HUES64 (cell line): Measurements from ENCODE around the gene ADAT1.

Experiments used
- H3K27ac ChIP-seq: 2 replicates; pipeline ENCODE4 v1.7.0; 2013; ENCODE audit warnings: low read depth, low read length, inconsistent platforms
- H3K27me3 ChIP-seq: 2 replicates; pipeline ENCODE4 v1.6.1; 2013; ENCODE audit warnings: mild to moderate bottlenecking, low read length; ENCODE audit not compliant: insufficient read depth
- H3K36me3 ChIP-seq: 2 replicates; pipeline ENCODE4 v1.6.1; 2013; ENCODE audit warnings: mild to moderate bottlenecking, low read length; ENCODE audit not compliant: insufficient read depth
- H3K4me1 ChIP-seq: 2 replicates; pipeline ENCODE4 v1.6.1; 2013; ENCODE audit warnings: mild to moderate bottlenecking, low read length, moderate library complexity; ENCODE audit not compliant: insufficient read depth
- H3K4me3 ChIP-seq: 2 replicates; pipeline ENCODE4 v1.5.1; 2013; ENCODE audit warnings: mild to moderate bottlenecking, low read length, moderate library complexity
- H3K9ac ChIP-seq: 2 replicates; pipeline ENCODE4 v1.6.1; 2013; ENCODE audit warnings: mild to moderate bottlenecking, low read depth, low read length
- H3K9me3 ChIP-seq: 2 replicates; pipeline ENCODE4 v1.6.1; 2013; ENCODE audit warnings: low read depth, low read length; ENCODE audit not compliant: insufficient read depth
- WGBS: fragments of 150-250, 120-280 bp; methylation state at CpG from one replicate; pipeline ENCODE4 v1.1.7; 2013; ENCODE audit warnings: missing lambda C conversion rate; 5-methylcytosine and 5-hydroxymethylcytosine counted together

Gene ADAT1

GRCh38 chr16:75618780-75619179 is 4.3 kb downstream of the ADAT1 start:
- no peak overlapping the region for H3K4me3 ChIP-seq
- no peak overlapping the region for H3K9ac ChIP-seq
- H3K4me1 ChIP-seq: peaks cover 12% of the 10 kb centered on the region; the same call in 1 of the 2 replicates
- H3K9me3 ChIP-seq: no peaks in the 10 kb centered on the region
- H3K27ac ChIP-seq: no peak overlapping the region
- 100% methylated on average over 2 of the region's 2 CpGs for WGBS
- H3K27me3 ChIP-seq: no peaks in the 10 kb centered on the region
- H3K36me3 ChIP-seq: peaks cover 65% of the 10 kb centered on the region

DNA sequence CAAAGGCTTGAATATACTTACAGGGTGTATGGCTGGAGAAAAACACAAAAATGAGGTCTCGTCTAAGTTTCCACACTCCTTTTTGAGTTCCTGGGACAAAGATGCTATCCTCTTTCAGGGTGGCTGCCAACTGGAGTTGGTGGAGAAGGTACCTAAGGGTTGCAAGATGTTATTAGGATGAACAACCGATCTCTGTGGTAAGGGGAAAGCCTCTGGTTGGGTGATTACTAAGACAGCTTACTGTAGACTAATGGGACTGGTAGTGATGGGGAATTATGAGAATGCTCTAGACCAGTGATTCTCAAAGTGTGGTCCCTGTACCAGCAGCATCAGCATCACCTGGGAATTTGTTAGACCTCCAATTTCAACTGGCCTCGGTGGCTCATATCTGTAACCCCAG is 6.0 kb downstream of the ADAT1 start:
- no peaks in the 10 kb centered on the region for H3K27me3 ChIP-seq
- H3K36me3 ChIP-seq: peaks cover 81% of the 10 kb centered on the region

GRCh38 chr16:75616521-75617010 is 6.5 kb downstream of the ADAT1 start:
- no peak overlapping the region for H3K4me3 ChIP-seq
- WGBS: 92% methylated on average over 4 of the region's 4 CpGs

More for the DNA sequence above, 6.0 kb downstream of the ADAT1 start:
- Histone ChIP-seq H3K27ac (no peak overlapping the region), H3K4me1 (peaks cover 10% of the 10 kb centered on the region; the same call in 1 of the 2 replicates), H3K4me3 (no peak overlapping the region), H3K9me3 (no peaks in the 10 kb centered on the region), H3K9ac (no peak overlapping the region)
- 90% methylated on average over 3 of the region's 3 CpGs for WGBS

DNA sequence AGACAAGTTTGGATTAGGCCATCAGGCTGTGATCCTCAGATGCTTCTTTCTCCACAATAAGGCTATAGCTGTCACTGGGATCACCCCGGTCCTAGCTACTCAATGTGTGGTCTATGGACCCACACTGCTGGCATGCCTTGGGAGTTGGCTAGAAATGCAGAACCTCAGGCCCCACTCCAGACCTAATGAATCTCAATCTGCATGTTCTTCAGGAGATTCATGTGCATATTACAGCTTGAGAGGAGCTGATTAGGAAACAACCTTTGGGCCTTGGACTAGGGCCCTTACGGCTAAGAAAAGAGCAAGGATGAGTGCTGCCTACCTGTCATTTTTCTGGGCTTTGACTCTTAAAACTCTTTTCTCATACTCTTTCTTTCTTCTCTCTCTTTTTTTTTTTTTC is 7.5 kb downstream of the ADAT1 start:
- Histone ChIP-seq H3K9ac (no peak overlapping the region), H3K36me3 (peaks cover 95% of the 10 kb centered on the region), H3K27ac (no peak overlapping the region), H3K4me1 (no peaks in the 10 kb centered on the region), H3K9me3 (no peaks in the 10 kb centered on the region), H3K4me3 (no peak overlapping the region), H3K27me3 (no peaks in the 10 kb centered on the region)
- 98% methylated on average over 2 of the region's 2 CpGs for WGBS

More at GRCh38 chr16:75616521-75617010, 6.5 kb downstream of the ADAT1 start:
- H3K4me1 ChIP-seq: 0 out of 2 replicates have a peak, but pooled peaks cover 4% of the 10 kb centered on the region
- no peak overlapping the region for H3K27ac ChIP-seq
- no peaks in the 10 kb centered on the region for H3K9me3 ChIP-seq
- H3K9ac ChIP-seq: no peak overlapping the region
- peaks cover 86% of the 10 kb centered on the region for H3K36me3 ChIP-seq
- no peaks in the 10 kb centered on the region for H3K27me3 ChIP-seq

GRCh38 chr16:75614066-75614897 is 8.8 kb downstream of the ADAT1 start:
- no peaks in the 10 kb centered on the region for H3K4me1 ChIP-seq
- WGBS: 93% methylated on average over 3 of the region's 4 CpGs
- no peaks in the 10 kb centered on the region for H3K27me3 ChIP-seq
- no peaks in the 10 kb centered on the region for H3K9me3 ChIP-seq
- peaks cover 95% of the 10 kb centered on the region for H3K36me3 ChIP-seq
- H3K4me3 ChIP-seq: no peak overlapping the region
- no peak overlapping the region for H3K27ac ChIP-seq
- no peak overlapping the region for H3K9ac ChIP-seq

GRCh38 chr16:75606507-75606906 is 16.6 kb downstream of the ADAT1 start:
- Histone ChIP-seq H3K27ac (no peak overlapping the region), H3K4me1 (no peaks in the 10 kb centered on the region), H3K9me3 (peaks cover 9% of the 10 kb centered on the region; the same call in 1 of the 2 replicates), H3K27me3 (no peaks in the 10 kb centered on the region), H3K9ac (no peak overlapping the region), H3K4me3 (no peak overlapping the region), H3K36me3 (peaks cover 88% of the 10 kb centered on the region)
- 100% methylated on average over 1 of the region's 1 CpG for WGBS

GRCh38 chr16:75603241-75603640 is 19.8 kb downstream of the ADAT1 start:
- Histone ChIP-seq H3K27ac (no peak overlapping the region), H3K4me3 (no peak overlapping the region), H3K9ac (no peak overlapping the region), H3K36me3 (peaks cover 81% of the 10 kb centered on the region), H3K9me3 (peaks cover 9% of the 10 kb centered on the region; the same call in 1 of the 2 replicates), H3K27me3 (no peaks in the 10 kb centered on the region), H3K4me1 (no peaks in the 10 kb centered on the region)
- 94% methylated on average over 4 of the region's 4 CpGs for WGBS

DNA sequence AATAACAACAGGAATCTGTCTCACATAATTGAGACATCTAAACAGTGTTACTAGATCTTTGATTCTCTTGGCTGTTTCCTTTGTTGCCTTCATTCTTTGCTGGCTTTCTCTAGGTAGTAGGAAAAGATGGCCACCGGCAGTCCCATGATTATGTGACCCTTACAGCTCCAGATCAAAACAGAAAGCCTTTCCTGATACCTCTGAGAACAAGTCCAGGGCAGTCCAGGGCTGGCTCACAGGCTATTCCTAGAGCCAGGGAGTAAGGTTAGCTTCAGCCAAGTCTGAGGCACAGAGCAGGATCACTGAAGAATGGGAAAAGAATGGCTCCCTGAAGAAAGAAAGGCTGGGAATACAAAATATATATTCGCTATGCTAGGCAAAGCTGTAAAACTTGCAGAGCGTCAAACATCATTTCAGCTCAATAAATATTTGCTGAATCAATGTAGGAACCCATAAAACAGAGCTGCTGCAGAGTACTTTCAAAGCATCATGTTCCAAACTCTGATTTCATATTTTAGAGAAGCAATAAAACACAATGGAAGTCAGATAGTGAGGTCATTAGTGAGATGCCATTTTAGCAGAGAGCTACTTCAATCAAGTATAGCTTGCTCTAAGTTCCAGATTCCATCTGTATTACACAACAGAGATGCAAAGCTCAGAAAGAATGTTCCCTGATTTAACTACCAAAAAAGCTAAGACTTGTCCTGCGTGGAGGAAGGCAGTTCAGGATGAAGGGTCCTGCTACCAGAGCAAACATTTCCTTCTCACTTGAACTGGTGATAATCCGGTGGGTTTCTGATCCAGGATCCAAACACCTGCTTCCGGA is 23.4 kb downstream of the ADAT1 start:
- Histone ChIP-seq H3K9ac (no peak overlapping the region), H3K9me3 (peaks cover 14% of the 10 kb centered on the region; the same call in 1 of the 2 replicates), H3K27ac (no peak overlapping the region), H3K4me3 (no peak overlapping the region), H3K36me3 (peaks cover 66% of the 10 kb centered on the region), H3K4me1 (peaks cover 6% of the 10 kb centered on the region), H3K27me3 (no peaks in the 10 kb centered on the region)
- 97% methylated on average over 6 of the region's 6 CpGs for WGBS

DNA sequence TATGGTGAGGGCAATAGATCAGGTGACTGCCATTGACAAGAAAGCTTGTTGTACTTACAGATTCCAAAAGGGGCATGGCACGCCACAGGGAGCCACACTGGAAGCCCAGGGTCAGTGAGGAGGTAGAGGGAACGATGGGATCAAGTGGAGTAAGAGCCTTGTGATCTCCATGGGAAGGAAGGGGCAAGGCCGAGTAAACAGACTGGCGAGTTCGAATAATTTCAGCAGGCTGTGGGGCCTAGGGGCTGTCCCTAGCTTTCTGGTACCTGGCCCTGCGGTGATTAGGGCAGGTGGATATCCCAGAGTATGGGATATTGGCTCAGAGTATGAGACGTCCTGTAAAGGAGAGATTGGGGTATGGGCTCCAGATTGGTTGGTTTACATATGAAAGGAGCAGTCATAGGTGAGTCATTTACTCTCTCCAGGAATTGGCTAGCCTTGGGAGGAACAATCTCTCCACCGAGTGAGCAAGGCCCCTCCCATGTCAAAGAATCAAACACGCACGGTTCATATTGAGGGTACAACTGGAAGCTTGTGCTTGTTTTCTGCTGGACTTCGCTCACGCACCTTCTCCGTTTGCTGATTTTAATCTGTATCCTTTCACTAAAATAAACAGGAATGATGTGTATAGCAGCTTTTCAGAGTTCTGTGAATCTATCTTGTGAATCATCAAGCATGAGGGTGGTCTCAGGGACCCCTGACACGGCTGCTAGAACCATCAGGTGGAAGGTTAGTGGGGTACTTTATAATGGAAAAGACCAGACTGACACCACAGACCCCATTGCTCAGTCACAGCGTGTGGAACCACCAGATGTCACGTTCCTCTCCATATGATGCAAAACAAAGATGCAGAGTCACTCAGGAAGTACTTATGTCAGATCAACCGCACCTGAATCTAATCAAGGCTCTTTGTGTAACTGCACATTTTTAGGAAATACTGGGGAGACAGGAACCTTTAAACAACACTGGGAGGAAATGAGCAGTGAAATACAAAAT is 29.0 kb downstream of the ADAT1 start:
- Histone ChIP-seq H3K4me3 (peak overlapping the region; percentile 34), H3K36me3 (peaks cover 17% of the 10 kb centered on the region), H3K27ac (peak overlapping the region; percentile 80), H3K4me1 (peaks cover 38% of the 10 kb centered on the region), H3K27me3 (no peaks in the 10 kb centered on the region), H3K9ac (peak overlapping the region; percentile 68), H3K9me3 (peaks cover 4% of the 10 kb centered on the region; the same call in 1 of the 2 replicates)
- 39% methylated on average over 17 of the region's 17 CpGs for WGBS

GRCh38 chr16:75593308-75593707 is 29.8 kb downstream of the ADAT1 start:
- 91% methylated on average over 6 of the region's 6 CpGs for WGBS
- no peak overlapping the region; the same call in 1 of the 2 replicates for H3K27ac ChIP-seq
- peaks cover 13% of the 10 kb centered on the region for H3K36me3 ChIP-seq

More at GRCh38 chr16:75593308-75593707, 29.8 kb downstream of the ADAT1 start:
- H3K27me3 ChIP-seq: no peaks in the 10 kb centered on the region
- no peak overlapping the region for H3K9ac ChIP-seq
- peaks cover 4% of the 10 kb centered on the region; the same call in 1 of the 2 replicates for H3K9me3 ChIP-seq
- H3K4me1 ChIP-seq: peaks cover 40% of the 10 kb centered on the region
- no peak overlapping the region for H3K4me3 ChIP-seq
